Measurements from ENCODE around the gene ZNF747.
"Not testable (repeated sequence)": the region's sequence is repeated elsewhere in the genome, so short reads cannot be mapped to it uniquely, and the experiment has no call there.

Gene ZNF747

GRCh38 chr16:30557707-30557956 is 23.0 kb upstream of the ZNF747 start:
- DNase-seq, result no peak

DNA sequence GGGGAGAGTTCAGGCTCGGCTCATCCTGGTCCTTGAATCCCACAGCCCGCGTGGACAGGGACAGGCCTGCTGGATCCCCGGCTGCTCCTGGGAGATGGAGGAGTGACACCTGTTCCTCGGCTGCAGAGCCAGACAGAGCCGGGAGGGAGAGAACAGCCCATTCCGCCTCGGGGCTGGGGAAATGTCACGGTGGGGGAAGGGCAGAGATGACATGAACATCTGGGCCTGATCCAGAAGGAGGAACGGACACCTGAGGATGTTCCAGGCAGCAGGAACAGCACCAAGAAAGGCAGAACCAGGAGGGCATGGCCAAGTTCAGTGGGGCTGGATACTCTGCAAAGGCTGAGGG is 21.4 kb upstream of the ZNF747 start:
- DNase-seq, result no peak

GRCh38 chr16:30555315-30556124 is 20.9 kb upstream of the ZNF747 start:
- no peak for DNase-seq

DNA sequence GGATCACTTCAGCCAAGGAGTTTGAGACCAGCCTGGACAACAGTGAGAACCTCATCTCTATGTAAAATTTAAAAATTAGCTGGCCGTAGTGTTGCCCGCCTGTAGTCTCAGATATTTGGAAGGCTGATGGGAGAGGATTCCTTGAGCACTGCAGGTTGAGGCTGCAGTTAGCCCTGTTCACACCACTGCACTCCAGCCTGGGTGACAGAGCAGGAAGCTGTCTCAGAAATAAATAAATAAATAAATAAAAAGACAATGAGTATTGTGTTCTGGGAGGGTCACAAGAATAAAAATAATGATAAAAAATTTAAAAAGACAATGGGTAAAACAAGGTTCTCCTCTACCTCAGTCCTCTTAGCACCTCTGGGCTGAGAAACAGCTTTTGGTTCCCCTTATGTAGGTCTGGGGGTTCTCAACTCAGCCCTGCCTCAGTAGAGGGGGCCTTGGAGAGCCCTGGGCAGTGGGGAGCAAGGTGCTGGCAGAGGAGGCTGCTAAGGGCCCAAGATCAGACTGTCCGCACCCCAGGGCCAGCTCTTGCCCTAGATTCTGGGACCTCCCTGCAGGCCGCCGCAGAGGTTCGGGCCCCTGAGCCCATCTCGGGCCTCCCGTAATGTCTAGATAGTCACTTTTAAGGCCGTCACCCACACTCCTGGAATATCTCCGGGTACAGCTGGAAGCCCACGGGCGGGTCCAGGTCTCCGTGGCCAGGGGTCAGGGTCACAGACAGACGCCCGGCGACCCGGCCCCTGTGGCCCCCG is 20.1 kb upstream of the ZNF747 start:
- no peak for DNase-seq

DNA sequence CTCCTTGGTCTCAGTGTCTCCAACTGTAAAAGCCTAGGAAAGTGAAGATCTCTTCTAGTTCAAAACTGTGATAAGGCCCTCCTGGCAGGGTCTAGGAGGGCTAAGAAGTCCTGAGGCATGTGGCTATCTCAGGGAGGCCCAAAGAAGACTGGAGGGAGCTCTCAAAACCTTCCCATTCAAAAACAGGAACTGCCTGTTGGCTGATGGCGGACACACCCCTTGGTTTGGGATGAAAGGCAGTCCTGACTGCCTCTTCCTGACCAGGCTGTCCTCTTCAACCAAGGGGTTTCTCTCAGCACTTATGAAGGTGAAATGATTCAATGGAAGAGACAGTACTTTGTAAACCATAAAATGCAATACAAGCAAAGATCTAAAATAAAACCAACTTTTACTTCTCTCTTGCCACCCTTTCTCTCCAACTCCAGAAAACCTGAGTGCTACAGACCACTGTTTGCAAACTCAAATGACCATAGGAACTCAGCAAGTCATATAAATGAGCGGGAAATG is 18.8 kb upstream of the ZNF747 start:
- DNase-seq, result no peak

DNA sequence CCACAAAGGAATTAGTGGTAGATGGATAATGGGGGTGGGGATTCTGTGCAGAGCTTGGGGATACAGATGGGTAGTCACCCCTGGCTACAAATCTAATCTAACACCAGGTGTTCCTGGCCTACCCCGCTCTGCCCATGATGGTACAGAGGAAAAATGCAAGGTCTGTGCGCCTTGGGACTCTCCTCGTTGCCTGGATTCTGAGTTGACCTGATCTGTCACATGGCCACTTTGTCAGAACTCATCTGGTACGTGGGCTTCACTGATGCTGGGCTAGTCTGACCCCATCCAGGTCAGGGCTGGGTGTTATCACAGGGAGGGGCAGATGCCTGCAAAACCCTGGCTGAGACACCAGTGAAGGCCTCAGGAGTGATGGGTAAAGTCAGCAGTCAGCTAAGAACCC is 18.3 kb upstream of the ZNF747 start:
- no peak for DNase-seq

DNA sequence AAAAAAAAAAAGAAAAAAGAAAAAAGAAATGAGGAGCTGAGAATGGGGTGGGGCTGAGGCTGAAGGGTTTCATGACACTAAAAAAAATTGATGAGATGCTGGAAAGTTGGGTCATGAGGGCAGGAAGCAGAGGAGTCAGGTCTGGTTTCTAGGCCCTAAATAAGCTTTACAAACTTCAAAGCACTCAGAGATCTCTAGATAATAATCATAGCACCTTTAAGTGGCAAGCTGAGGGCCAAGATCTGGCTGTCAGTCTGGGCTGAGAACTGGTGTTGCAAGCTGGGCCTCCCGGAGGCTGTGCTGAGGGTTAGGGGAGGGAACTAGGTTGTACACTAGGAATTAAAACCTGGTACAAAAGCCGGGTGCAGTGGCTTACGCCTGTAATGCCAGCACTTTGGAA is 17.1 kb upstream of the ZNF747 start:
- DNase-seq, result no peak

- no peak for DNase-seq
Measured at GRCh38 chr16:30548416-30549253, 14.0 kb upstream of the ZNF747 start.

- DNase-seq, result no peak
Measured at GRCh38 chr16:30546115-30546514, 11.5 kb upstream of the ZNF747 start.

DNA sequence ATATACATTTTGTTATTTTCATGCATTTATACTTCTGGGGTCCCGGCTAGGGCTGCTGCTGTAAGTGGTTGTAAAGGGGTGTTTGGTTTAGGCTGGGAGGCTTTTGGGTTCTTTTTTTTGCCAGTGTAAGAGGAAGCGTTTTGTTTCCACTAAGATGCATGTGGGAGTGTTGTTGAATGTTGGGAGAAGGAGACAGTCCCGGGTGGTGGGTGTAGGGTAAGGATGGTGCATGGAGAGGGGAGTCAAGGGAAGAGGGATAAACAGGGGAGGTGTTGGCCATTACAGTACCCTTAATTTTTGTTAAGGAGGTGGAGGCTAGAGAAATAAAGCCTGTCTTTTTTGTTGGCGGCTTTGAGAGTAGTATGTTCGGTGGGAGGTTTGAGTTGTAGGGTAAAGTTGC is 8.4 kb upstream of the ZNF747 start:
- no peak for DNase-seq

DNA sequence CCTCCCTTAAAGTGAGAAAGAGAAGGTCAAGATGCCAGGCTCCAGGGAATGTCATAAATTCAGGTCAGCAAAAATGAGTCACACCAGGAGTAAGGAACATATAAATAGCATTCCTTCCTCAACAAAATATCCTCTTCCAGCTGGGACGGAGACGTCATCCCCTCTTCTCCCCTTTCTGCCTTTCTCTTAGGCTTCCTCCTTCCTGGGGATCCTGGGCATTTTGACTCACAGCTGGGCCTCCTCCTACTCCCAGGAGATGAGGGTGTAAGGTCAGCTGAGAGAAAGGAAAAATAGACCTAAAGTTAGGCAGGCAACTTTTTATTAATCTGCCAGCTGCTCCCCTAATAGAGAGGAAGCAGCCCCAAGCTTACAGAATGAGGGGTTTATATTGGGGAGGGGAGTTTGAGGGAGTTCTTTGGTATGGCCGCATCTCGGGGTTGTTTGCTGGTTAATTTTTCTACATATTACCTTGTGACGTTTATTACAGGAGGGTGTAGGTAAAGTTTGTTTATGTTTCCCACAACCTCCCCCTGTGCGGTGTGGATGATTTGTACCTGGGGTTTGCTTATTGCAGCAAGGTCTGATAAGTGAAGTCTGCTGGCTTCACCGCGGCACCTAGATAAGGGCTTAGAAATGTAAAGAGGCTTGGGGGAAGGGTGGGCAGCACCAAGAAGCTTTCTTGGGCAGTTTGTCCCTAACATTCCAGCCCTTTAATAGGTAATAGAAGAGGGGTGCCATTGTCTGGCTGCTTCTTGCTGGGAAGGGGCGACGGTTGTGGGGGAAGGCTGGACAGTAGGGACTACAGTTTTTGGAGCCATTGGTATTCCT is 7.1 kb upstream of the ZNF747 start:
- DNase-seq, result no peak

GRCh38 chr16:30540916-30541464 is 6.3 kb upstream of the ZNF747 start:
- DNase-seq, result not testable (repeated sequence)

- DNase-seq, result not testable (repeated sequence)
Measured at GRCh38 chr16:30539986-30540526, 5.4 kb upstream of the ZNF747 start.

DNA sequence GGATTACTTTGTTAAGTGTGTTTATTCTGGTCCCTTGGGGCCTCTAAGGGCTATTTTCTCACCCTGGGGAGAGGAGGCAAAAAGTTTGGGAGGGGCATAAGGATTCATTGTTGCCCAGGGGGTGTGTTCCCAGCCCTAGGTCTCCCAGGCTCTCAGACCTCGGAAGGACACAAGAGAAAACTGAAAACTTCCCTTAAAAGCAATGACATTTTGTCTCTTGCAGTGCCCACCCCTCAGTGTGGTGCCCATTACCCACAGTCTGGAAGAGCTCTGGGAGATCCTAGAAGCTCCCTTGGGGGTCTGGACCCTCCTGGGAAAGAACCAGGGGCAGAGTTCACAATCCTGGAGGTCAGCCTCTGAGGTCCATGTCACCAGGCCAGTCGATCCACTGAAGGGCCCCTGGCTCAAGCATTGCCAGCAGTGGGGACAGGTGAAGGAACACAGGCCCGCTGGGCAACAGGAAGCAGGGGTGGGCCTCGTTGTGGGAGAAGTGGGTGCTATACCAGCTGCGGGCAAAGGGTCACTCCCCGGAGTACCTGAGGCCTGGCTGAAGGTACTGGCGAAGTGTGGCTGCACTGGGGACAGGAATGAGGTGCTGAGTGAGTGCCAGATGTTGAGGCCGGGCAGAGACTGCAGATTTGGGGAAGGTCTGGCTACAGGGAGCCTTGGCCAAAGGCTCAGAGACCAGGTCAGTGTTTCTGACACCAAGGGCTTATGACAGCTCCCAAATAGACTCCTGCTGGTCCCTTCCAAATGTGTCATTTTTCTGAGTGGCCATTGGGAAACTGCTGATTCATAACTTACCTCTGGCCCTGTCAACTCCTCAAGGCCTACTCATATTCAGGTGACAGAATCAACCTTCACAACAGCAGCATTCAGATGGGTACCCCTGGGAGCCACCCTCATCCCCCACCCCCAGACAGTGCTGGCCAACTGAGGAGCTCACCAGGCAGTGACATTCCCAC is 4.6 kb upstream of the ZNF747 start:
- no peak for DNase-seq

- not testable (repeated sequence) for DNase-seq
Measured at GRCh38 chr16:30536391-30537024, 1.9 kb upstream of the ZNF747 start.

GRCh38 chr16:30535777-30536190 is 1.1 kb upstream of the ZNF747 start:
- DNase-seq, result no peak

- DNase-seq, result no peak
Measured at GRCh38 chr16:30535106-30535776, 583 bp upstream of the ZNF747 start.

DNA sequence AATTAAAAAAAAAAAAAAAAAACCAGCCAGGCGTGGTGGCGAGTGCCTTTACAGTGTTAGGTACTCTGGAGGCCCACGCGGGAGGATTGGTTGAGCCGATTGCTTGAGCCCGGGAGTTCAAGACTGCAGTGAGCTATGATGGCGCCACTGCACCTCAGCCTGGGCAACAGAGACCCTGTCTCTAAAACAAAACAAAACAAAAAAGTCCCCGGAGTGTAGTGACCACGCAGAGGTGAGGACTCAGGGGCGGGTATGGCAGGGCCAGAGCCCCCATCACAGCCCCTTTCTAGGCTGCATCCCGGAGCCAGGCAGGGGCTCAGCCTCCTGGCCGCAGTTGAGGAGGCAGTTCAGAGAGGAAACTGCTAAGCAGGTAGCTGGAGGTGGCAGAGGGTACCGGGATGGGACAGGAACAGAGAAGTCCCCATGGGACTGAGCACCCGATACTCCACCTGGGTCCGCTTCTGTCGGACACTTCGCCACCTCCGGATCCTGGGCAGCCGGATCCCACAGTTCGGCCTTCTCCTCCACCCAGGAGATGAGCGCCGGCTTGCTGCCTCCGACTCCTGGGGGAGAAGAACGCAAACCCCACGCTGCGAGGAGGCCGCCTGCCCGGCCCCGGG is 800 bp downstream of the ZNF747 start:
- no peak for DNase-seq

- no peak for DNase-seq
Measured at GRCh38 chr16:30533146-30533522, 1.5 kb downstream of the ZNF747 start.
